ENCODE data around the gene COL11A2. TPM values are rescaled to one million over a fixed set of nuclear protein-coding genes. Genes with fewer than 3 reads are reported as not detected.

The COL11A2 gene
- total and polyA plus RNA-seq, 2 of the 13 experiments (the other 11 are each of a cell fraction or from before 2014, with no cell fraction given): 0.55 TPM

DNA sequence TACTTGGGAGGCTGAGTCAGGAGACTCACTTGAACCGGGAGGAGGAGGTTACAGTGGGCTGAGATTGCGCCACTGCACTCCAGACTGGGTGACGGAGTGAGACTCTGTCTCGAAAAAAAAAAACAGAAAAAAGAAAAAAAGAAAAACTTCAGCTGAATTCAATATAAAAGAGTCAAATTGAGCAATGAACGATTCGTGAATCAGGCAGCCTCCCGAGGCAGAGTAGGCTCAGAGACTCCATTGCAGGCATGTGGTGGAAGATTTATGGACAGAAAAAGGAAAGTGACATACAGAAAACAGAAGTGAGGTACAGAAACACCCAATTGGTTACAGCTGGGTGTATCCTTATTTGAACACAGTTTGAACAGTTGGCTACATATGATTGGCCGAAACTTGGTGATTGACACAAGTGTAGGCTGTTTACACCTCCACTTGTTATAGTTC lies 60.2 kb downstream of the COL11A2 start:
- H3K9me3 ChIP-seq (ENCODE audit: low read length): no peaks in the 10 kb centered on the region
- no TSS peak for BruUV-seq (replicated peaks)
- WGBS (ENCODE audit: low lambda C conversion rate): 33% methylated on average over 8 of the region's 8 CpGs
- in situ Hi-C loops (cut with HindIII; ENCODE audit: extremely low pct_ligation_motif_present, low pct_unique_long_range_greater_than_20kb) (no loop called here), intact Hi-C loops (cut with micrococcal nuclease; ENCODE audit: unreplicated experiment) (no loop called here)
- H3K36me3 ChIP-seq (replicated peaks in 1 of 2; ENCODE audit: control insufficient read depth in 1 of 2, insufficient read depth in 2 of 2, low read length in 2 of 2): no peaks in the 10 kb centered on the region
- FAIRE-seq: no peak
- no peaks in the 10 kb centered on the region; a peak in 1 of 5 replicates for H3K27me3 ChIP-seq (ENCODE audit: control insufficient read depth in 1 of 2, insufficient read depth in 2 of 2, low read length in 2 of 2)
- H3K4me2 ChIP-seq (ENCODE audit: low read depth, low read length): no peak overlapping the region
- H3K79me2 ChIP-seq (ENCODE audit: insufficient read depth, low read length): no peaks in the 10 kb centered on the region
- CTCF ChIA-PET (ENCODE audit: low intra/inter-chr PET ratio, low total read pairs): no interaction called here
- H3K9ac ChIP-seq (ENCODE audit: insufficient read depth, low read depth, low read length): no peak overlapping the region
- no peaks in the 10 kb centered on the region for H4K20me1 ChIP-seq (ENCODE audit: insufficient read depth, low read length)
- POLR2A ChIA-PET: no interaction called here
- ATAC-seq: no peak
- H3K4me1 ChIP-seq (ENCODE audit: insufficient read depth, low read length): no peaks in the 10 kb centered on the region
- no peak for TF ChIP-seq GFI1 (CRISPR knock-in tag; IDR thresholded peaks at IDR 0.05; ENCODE audit: borderline replicate concordance)
- TF ChIP-seq MYNN (CRISPR knock-in tag; IDR thresholded peaks at IDR 0.05; ENCODE audit: low read depth): no peak
- TF ChIP-seq MEIS2 (CRISPR knock-in tag; IDR thresholded peaks at IDR 0.05): no peak
- no peak overlapping the region for H3K27ac ChIP-seq (ENCODE audit: extremely low read length, insufficient read depth, low read length)
- no peak for DNase-seq (ENCODE audit: low spot score)
- no peak overlapping the region for H2AFZ ChIP-seq (ENCODE audit: low read length)
- no peak overlapping the region for H3K4me3 ChIP-seq (replicated peaks in 1 of 3; ENCODE audit: insufficient read depth in 1 of 3, low read depth in 2 of 3, low read length in 3 of 3)

DNA sequence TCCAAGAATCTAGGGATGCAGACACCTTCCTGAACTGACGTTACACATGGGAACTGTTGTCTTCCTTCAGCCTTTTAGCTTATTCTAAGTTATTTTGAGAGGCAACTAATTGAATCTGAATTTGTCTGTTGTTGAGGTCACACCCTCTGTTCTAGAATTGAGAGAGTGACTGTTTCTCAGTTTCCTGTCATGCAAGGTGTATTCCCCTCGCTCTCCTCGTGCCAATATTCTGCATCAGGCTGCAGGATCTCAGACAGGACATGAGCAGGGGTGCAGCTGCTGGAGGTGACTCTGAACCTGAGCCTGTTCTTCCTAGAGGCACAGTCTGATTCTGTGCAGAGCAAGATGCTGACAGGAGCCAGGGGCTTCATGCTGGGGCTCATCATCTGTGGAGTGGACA lies 63.9 kb downstream of the COL11A2 start:
- in situ Hi-C loops (cut with HindIII; ENCODE audit: extremely low pct_ligation_motif_present, low pct_unique_long_range_greater_than_20kb): no loop called here
- no peaks in the 10 kb centered on the region for H4K20me1 ChIP-seq (ENCODE audit: insufficient read depth, low read length)
- no peak overlapping the region for H3K27ac ChIP-seq (ENCODE audit: extremely low read length, insufficient read depth, low read length)
- H3K79me2 ChIP-seq (ENCODE audit: insufficient read depth, low read length): no peaks in the 10 kb centered on the region
- H3K4me3 ChIP-seq (replicated peaks in 1 of 3; ENCODE audit: insufficient read depth in 1 of 3, low read depth in 2 of 3, low read length in 3 of 3): no peak overlapping the region
- ChIA-PET POLR2A (no interaction called here), CTCF (ENCODE audit: low intra/inter-chr PET ratio, low total read pairs) (no interaction called here)
- no peak for ATAC-seq
- BruUV-seq (replicated peaks): no TSS peak
- H3K9me3 ChIP-seq (ENCODE audit: low read length): peaks cover 12% of the 10 kb centered on the region
- H3K27me3 ChIP-seq (ENCODE audit: control insufficient read depth in 1 of 2, insufficient read depth in 2 of 2, low read length in 2 of 2): no peaks in the 10 kb centered on the region; a peak in 1 of 5 replicates
- H3K4me1 ChIP-seq (ENCODE audit: insufficient read depth, low read length): peaks cover 14% of the 10 kb centered on the region
- intact Hi-C loops (cut with micrococcal nuclease; ENCODE audit: unreplicated experiment): no loop called here
- H3K9ac ChIP-seq (ENCODE audit: insufficient read depth, low read depth, low read length): no peak overlapping the region
- TF ChIP-seq ZNF552 (CRISPR knock-in tag; IDR thresholded peaks at IDR 0.05; ENCODE audit: borderline replicate concordance) (no peak), TMF1 (CRISPR knock-in tag; IDR thresholded peaks at IDR 0.05; ENCODE audit: low read depth) (no peak), JUN (CRISPR knock-in tag; IDR thresholded peaks at IDR 0.05) (no peak), AKAP8 (CRISPR knock-in tag; IDR thresholded peaks at IDR 0.05) (no peak), HNRNPUL1 (IDR thresholded peaks at IDR 0.05; ENCODE audit: low read depth, low read length) (no peak), FOXO1 (CRISPR knock-in tag; IDR thresholded peaks at IDR 0.05) (no peak), FLYWCH1 (CRISPR knock-in tag; IDR thresholded peaks at IDR 0.05) (no peak), HOXA5 (CRISPR knock-in tag; IDR thresholded peaks at IDR 0.05) (no peak), ZNF234 (CRISPR knock-in tag; conservative IDR thresholded peaks at IDR 0.05) (no peak)
- TF ChIP-seq, protein P1, sequence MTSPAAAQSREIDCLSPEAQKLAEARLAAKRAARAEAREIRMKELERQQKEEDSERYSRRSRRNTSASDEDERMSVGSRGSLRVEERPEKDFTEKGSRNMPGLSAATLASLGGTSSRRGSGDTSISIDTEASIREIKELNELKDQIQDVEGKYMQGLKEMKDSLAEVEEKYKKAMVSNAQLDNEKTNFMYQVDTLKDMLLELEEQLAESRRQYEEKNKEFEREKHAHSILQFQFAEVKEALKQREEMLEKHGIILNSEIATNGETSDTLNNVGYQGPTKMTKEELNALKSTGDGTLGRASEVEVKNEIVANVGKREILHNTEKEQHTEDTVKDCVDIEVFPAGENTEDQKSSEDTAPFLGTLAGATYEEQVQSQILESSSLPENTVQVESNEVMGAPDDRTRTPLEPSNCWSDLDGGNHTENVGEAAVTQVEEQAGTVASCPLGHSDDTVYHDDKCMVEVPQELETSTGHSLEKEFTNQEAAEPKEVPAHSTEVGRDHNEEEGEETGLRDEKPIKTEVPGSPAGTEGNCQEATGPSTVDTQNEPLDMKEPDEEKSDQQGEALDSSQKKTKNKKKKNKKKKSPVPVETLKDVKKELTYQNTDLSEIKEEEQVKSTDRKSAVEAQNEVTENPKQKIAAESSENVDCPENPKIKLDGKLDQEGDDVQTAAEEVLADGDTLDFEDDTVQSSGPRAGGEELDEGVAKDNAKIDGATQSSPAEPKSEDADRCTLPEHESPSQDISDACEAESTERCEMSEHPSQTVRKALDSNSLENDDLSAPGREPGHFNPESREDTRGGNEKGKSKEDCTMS (CRISPR knock-in tag; conservative IDR thresholded peaks at IDR 0.05): no peak
- TF ChIP-seq, protein P2, sequence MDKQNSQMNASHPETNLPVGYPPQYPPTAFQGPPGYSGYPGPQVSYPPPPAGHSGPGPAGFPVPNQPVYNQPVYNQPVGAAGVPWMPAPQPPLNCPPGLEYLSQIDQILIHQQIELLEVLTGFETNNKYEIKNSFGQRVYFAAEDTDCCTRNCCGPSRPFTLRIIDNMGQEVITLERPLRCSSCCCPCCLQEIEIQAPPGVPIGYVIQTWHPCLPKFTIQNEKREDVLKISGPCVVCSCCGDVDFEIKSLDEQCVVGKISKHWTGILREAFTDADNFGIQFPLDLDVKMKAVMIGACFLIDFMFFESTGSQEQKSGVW (CRISPR knock-in tag; IDR thresholded peaks at IDR 0.05; ENCODE audit: borderline replicate concordance): no peak
- H3K36me3 ChIP-seq (replicated peaks in 1 of 2; ENCODE audit: control insufficient read depth in 1 of 2, insufficient read depth in 2 of 2, low read length in 2 of 2): no peaks in the 10 kb centered on the region
- 8% methylated on average over 3 of the region's 3 CpGs for WGBS (ENCODE audit: low lambda C conversion rate)
- FAIRE-seq: no peak
- H3K4me2 ChIP-seq (ENCODE audit: low read depth, low read length): no peak overlapping the region
- no peak overlapping the region for H2AFZ ChIP-seq (ENCODE audit: low read length)
- DNase-seq (ENCODE audit: low spot score): no peak
